Calu3 (cell line): ENCODE measurements around the gene NFKBIZ. TPM values are rescaled to one million over a fixed set of nuclear protein-coding genes. Genes with fewer than 3 reads are reported as not detected.
A peak's percentile ranks its signal among the peaks of the same experiment; 100 is the strongest.

Experiments
- BruUV-seq: library from RNA; stranded (reverse); fragments of 400-500 nt; replicated peaks from 2 replicates; lab custom pipeline; 2021; lab: Mats Ljungman, UMichigan
- CTCF ChIA-PET: fragments of 300-600 bp; sonication (Branson Sonifier 250); formaldehyde crosslinking; loops from one replicate; lab custom pipeline; 2022; ENCODE audit warnings: antibody characterized with exemption; lab: Charles Lee
- DNase-seq: peaks from one replicate; pipeline ENCODE4 v3.0.0; 2022
- H3K27ac Mint-ChIP-seq: one replicate; pipeline ENCODE4 v1.8.0; 2022; ENCODE audit warnings: mixed read lengths; ENCODE audit not compliant: unreplicated experiment
- H3K27me3 Mint-ChIP-seq: one replicate; pipeline ENCODE4 v1.8.0; 2022; ENCODE audit warnings: mixed read lengths; ENCODE audit not compliant: unreplicated experiment
- H3K36me3 Mint-ChIP-seq: one replicate; pipeline ENCODE4 v1.8.0; 2022; ENCODE audit warnings: mild to moderate bottlenecking, moderate library complexity, mixed read lengths; ENCODE audit not compliant: insufficient read depth, unreplicated experiment
- H3K4me1 Mint-ChIP-seq: one replicate; pipeline ENCODE4 v1.8.0; 2022; ENCODE audit warnings: mild to moderate bottlenecking, low read depth, mixed read lengths; ENCODE audit not compliant: unreplicated experiment
- H3K4me3 Mint-ChIP-seq: one replicate; pipeline ENCODE4 v1.8.0; 2022; ENCODE audit warnings: mild to moderate bottlenecking, low read depth, moderate library complexity, mixed read lengths; ENCODE audit not compliant: unreplicated experiment
- H3K9me3 Mint-ChIP-seq: one replicate; pipeline ENCODE4 v1.8.0; 2022; ENCODE audit warnings: low read depth, mixed read lengths; ENCODE audit not compliant: unreplicated experiment
- intact Hi-C: fragments of 100-400 bp; cut with micrococcal nuclease; formaldehyde crosslinking; loops from one replicate; pipeline ENCODE4 v1.10.0; 2022; ENCODE audit not compliant: unreplicated experiment
- total RNA-seq: library from RNA; stranded (reverse); gene quantifications from 2 replicates; pipeline ENCODE4 v1.2.3, GENCODE V29; 2022
- TF ChIP-seq, protein P1 (sequence below): fragments of 200-600 bp; IDR thresholded peaks from one replicate; pipeline ENCODE4 v1.8.0; 2022; ENCODE audit warnings: antibody characterized with exemption; ENCODE audit not compliant: unreplicated experiment

The NFKBIZ gene
- total RNA-seq, 1 experiment from 2014 or later, result 217 TPM

DNA sequence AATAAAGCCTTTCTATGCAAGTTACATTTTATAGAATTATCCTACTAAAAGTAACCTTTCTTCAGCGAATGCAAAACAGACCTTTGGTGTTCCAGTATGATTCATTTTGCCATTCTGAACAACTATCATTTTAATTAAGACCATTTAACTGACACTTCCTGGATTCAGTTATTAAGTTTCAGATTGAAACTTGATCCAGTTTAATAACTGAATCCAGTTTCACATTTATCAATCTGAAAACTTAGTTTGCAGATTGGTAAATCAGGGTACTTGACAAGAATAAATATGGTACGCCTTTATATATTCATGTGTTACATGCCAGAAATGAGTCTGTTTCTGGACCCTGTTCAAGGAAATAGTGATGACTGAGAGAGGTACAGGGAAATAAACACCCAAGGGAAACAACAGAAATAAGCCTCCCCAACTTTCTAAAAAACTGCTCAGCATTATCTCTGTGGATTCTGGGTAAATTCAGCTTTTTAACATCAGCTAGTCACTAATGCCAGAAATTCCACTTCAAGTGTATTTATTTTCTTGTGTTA is 23.3 kb upstream of the NFKBIZ start:
- DNase-seq, result no peak
- BruUV-seq, result no TSS peak
- H3K4me1 Mint-ChIP-seq, result peaks cover 17% of the 10 kb centered on the region
- CTCF ChIA-PET, result no interaction called here
- H3K36me3 Mint-ChIP-seq, result peaks cover 14% of the 10 kb centered on the region
- H3K27ac Mint-ChIP-seq, result peak overlapping the region; percentile 88
- H3K27me3 Mint-ChIP-seq, result no peaks in the 10 kb centered on the region
- TF ChIP-seq, protein P1, sequence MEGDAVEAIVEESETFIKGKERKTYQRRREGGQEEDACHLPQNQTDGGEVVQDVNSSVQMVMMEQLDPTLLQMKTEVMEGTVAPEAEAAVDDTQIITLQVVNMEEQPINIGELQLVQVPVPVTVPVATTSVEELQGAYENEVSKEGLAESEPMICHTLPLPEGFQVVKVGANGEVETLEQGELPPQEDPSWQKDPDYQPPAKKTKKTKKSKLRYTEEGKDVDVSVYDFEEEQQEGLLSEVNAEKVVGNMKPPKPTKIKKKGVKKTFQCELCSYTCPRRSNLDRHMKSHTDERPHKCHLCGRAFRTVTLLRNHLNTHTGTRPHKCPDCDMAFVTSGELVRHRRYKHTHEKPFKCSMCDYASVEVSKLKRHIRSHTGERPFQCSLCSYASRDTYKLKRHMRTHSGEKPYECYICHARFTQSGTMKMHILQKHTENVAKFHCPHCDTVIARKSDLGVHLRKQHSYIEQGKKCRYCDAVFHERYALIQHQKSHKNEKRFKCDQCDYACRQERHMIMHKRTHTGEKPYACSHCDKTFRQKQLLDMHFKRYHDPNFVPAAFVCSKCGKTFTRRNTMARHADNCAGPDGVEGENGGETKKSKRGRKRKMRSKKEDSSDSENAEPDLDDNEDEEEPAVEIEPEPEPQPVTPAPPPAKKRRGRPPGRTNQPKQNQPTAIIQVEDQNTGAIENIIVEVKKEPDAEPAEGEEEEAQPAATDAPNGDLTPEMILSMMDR, result no peak
- peak overlapping the region; percentile 79 for H3K4me3 Mint-ChIP-seq
- H3K9me3 Mint-ChIP-seq, result no peaks in the 10 kb centered on the region
- intact Hi-C loops, result no loop called here

DNA sequence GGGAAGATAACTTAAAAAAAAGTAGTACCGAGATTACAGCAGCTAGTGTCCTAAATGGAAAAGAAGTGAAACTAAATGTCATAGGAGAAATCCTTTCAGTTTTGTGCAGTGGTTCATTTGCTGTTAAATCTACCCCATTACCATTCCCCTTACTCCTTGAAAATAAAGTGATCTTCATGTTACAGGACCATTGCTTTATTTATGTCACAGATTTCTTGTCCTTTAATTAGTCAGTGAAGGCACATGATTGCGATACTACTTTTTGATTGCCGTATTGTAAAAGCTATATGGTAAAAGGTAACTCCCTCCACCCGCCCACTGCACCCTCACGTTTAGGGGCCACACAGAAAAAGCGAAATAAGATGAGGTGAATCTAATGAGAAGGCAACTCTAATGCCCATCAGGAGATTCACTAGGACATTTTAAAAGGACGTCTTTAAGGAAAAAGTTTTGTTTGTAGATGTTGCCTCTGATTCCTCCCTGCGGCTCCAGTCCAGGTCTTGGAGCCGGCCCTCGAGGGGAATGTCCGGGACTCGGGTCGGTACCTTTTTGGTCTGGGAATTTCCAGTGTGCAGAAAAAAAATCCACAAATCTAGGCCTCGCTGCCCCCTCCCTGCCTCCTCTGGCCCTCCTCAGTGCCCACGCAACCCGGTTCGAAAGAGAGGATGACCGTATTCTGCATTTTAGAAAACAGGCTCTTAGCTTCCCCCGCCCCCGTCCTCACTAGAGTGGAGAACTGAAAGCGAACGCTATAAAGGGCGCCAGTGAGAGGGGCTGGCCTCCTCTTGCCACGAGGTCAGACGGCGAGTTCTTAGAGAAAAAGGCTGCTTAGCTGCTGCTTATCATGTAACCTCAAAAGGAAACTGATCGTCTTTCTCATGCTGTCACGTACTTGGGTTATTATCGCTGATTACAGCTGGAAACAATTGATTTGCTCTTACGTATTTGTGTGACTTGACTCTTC is 21.8 kb upstream of the NFKBIZ start:
- Mint-ChIP-seq H3K4me3 (peak overlapping the region; percentile 79), H3K9me3 (no peaks in the 10 kb centered on the region), H3K27ac (peak overlapping the region; percentile 64), H3K36me3 (peaks cover 14% of the 10 kb centered on the region), H3K27me3 (no peaks in the 10 kb centered on the region), H3K4me1 (peaks cover 24% of the 10 kb centered on the region)
- TF ChIP-seq, protein P1, result no peak
- intact Hi-C loops, result loop anchor here (1.0 kb wide), 1 partner anchor 21 kb away; no protein-coding TSS in a partner anchor
- CTCF ChIA-PET, result no interaction called here
- DNase-seq, result peak; percentile 55
- BruUV-seq, result TSS peak; percentile 88

DNA sequence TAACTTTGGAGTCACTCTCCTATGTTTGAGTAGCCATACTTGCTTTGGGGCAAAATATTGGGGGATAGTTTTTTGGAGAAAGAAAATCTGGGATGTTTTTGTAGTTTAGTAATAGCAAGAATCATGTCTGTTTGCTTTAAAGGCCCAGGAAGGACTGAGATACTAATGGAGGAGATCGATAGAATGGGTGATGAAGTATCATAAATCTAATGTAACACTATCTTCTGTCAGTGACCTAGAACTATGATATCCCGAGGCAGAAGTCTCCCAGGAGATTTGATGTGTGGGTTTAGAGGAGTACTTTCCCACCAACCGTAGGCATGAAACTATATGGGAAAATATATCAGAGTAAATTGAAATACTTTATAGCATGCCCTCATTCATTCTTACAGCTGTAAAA is 21.0 kb upstream of the NFKBIZ start:
- intact Hi-C loops, result no loop called here
- H3K27me3 Mint-ChIP-seq, result no peaks in the 10 kb centered on the region
- H3K9me3 Mint-ChIP-seq, result no peaks in the 10 kb centered on the region
- CTCF ChIA-PET, result no interaction called here
- peak overlapping the region; percentile 64 for H3K27ac Mint-ChIP-seq
- TSS peak; percentile 85 for BruUV-seq
- peak overlapping the region; percentile 79 for H3K4me3 Mint-ChIP-seq
- no peak for DNase-seq
- H3K36me3 Mint-ChIP-seq, result peaks cover 14% of the 10 kb centered on the region
- peaks cover 27% of the 10 kb centered on the region for H3K4me1 Mint-ChIP-seq
- TF ChIP-seq, protein P1, result no peak

DNA sequence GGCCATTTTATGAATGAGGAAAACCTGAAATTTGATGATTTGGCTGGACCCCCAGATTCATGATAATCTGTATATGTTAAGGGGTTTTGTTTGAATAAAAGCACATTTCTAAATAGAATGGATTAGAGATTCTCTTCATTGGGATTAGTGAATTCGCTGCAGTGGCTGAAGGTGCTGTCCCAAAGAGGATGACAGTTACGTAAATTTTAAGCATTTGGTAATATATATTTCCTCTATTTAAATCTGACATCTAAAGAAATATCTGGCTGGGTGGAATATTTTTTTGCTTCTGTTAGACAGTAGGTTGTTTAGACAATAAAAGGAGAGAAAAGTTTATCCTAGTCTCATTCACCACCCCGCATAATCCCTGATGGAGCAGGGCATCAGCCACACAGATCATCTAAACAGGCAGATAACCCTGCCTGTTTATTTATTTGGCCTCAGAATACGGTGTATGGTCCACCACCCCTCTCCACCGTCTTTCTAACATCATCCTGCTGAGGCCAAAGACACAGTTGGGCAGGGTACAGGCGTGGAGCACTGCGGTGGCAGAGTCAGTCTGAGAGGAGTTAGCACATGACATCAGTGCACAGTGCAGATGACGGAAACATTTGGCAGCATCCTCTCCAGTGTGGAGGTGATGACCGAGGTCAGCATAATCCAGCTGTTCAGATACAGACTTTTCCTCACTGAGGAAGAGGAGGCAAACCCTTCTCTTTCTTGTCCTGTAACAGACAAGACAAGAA is 20.4 kb upstream of the NFKBIZ start:
- intact Hi-C loops, result no loop called here
- TF ChIP-seq, protein P1, result no peak
- CTCF ChIA-PET, result no interaction called here
- no TSS peak for BruUV-seq
- no peaks in the 10 kb centered on the region for H3K27me3 Mint-ChIP-seq
- H3K4me3 Mint-ChIP-seq, result peak overlapping the region; percentile 79
- DNase-seq, result no peak
- peaks cover 33% of the 10 kb centered on the region for H3K4me1 Mint-ChIP-seq
- peaks cover 14% of the 10 kb centered on the region for H3K36me3 Mint-ChIP-seq
- no peaks in the 10 kb centered on the region for H3K9me3 Mint-ChIP-seq
- peak overlapping the region; percentile 64 for H3K27ac Mint-ChIP-seq
